Measurements from ENCODE around the gene ATG16L2.

- no peak for TF ChIP-seq CTCF (conservative IDR thresholded peaks at IDR 0.05)
- no peak for TF ChIP-seq ZFX (IDR thresholded peaks at IDR 0.05)
These were observed 46.8 kb upstream of the ATG16L2 start for GRCh38 chr11:72767203-72768062.
